Suppressor macrophage treated with lipopolysaccharide for 4 hours (primary cell): ENCODE data around the gene PGM1.

Experiments
- DNase-seq: peaks from one replicate; pipeline ENCODE4 v3.0.0-alpha.2; 2020

The PGM1 gene

GRCh38 chr1:63669151-63669961 is 76.1 kb downstream of the PGM1 start:
- DNase-seq = no peak

- DNase-seq = no peak
Measured at GRCh38 chr1:63670164-63670563, 77.0 kb downstream of the PGM1 start.

GRCh38 chr1:63671514-63671913 is 78.3 kb downstream of the PGM1 start:
- no peak for DNase-seq

GRCh38 chr1:63674238-63674864 is 81.1 kb downstream of the PGM1 start:
- DNase-seq = peak; percentile 20

GRCh38 chr1:63674865-63675419 is 81.7 kb downstream of the PGM1 start:
- no peak for DNase-seq

GRCh38 chr1:63675420-63675931 is 82.3 kb downstream of the PGM1 start:
- no peak for DNase-seq

- DNase-seq = no peak
Measured at GRCh38 chr1:63677497-63677896, 84.3 kb downstream of the PGM1 start.

GRCh38 chr1:63678200-63678599 is 85.0 kb downstream of the PGM1 start:
- DNase-seq = no peak

GRCh38 chr1:63679076-63679475 is 85.9 kb downstream of the PGM1 start:
- DNase-seq = no peak

- DNase-seq = no peak
Measured at GRCh38 chr1:63679589-63679988, 86.4 kb downstream of the PGM1 start.

GRCh38 chr1:63682936-63683335 is 89.7 kb downstream of the PGM1 start:
- DNase-seq = no peak

GRCh38 chr1:63683759-63684158 is 90.5 kb downstream of the PGM1 start:
- DNase-seq = no peak

- no peak for DNase-seq
Measured at GRCh38 chr1:63686696-63687095, 93.5 kb downstream of the PGM1 start.

GRCh38 chr1:63688302-63688890 is 95.2 kb downstream of the PGM1 start:
- DNase-seq = no peak

- DNase-seq = no peak
Measured at GRCh38 chr1:63690966-63691700, 97.9 kb downstream of the PGM1 start.

- peak; percentile 73 for DNase-seq
Measured at GRCh38 chr1:63691701-63692425, 98.7 kb downstream of the PGM1 start.

GRCh38 chr1:63693944-63694571 is 100.8 kb downstream of the PGM1 start:
- peak; percentile 66 for DNase-seq

- no peak for DNase-seq
Measured at GRCh38 chr1:63698001-63698838, 105.0 kb downstream of the PGM1 start.

- DNase-seq = no peak
Measured at GRCh38 chr1:63701187-63701586, 108.0 kb downstream of the PGM1 start.

GRCh38 chr1:63703701-63704107 is 110.5 kb downstream of the PGM1 start:
- DNase-seq = no peak

GRCh38 chr1:63704443-63704842 is 111.2 kb downstream of the PGM1 start:
- DNase-seq = no peak
